Stomach (tissue), 9 donors: ENCODE results near the gene SNTG2. TPM values are rescaled to one million over a fixed set of nuclear protein-coding genes. Genes with fewer than 3 reads are reported as not detected.

Source experiments
- DNase-seq, 2 donors: peaks; one replicate each; pipeline versions ENCODE4 v3.0.0 to v3.0.0-alpha.2; 2013 to 2019
- H3K27ac ChIP-seq, 5 donors: fragments of 200-600 bp in 4 of 5; sonication (generic) in 4 of 5; one replicate each; pipeline ENCODE4 v1.5.1; 2013 to 2019; ENCODE audit warnings: mild to moderate bottlenecking in 1 of 5, moderate library complexity in 1 of 5
- H3K27me3 ChIP-seq, 3 donors: fragments of 200-600 bp; sonication (generic); one replicate each; pipeline ENCODE4 v1.5.1; 2017 to 2019; ENCODE audit warnings: mixed run types in 1 of 3
- H3K36me3 ChIP-seq, 4 donors: fragments of 200-600 bp; sonication (generic); 1 replicate in 3 of 4; 2 replicates in 1 of 4; pipeline ENCODE4 v1.5.1; 2016 to 2019
- H3K4me1 ChIP-seq, 4 donors: fragments of 200-600 bp; sonication (generic); one replicate each; pipeline ENCODE4 v1.5.1; 2016 to 2019
- H3K4me3 ChIP-seq, 4 donors: fragments of 200-600 bp; sonication (generic) in 3 of 4; one replicate each; pipeline ENCODE4 v1.5.1; 2016 to 2019; ENCODE audit warnings: mild to moderate bottlenecking in 1 of 4
- H3K9me3 ChIP-seq, 4 donors: fragments of 200-600 bp; sonication (generic); one replicate each; pipeline ENCODE4 v1.5.1; 2016 to 2019
- EP300 ChIP-seq: sonication (generic); formaldehyde crosslinking; IDR thresholded peaks from one replicate; pipeline ENCODE4 v1.6.1; 2017; ENCODE audit warnings: antibody characterized with exemption
- POLR2A ChIP-seq, 4 donors: fragments of 450-650 bp; IDR thresholded peaks; one replicate each; pipeline ENCODE4 v1.6.1; 2016; ENCODE audit warnings: antibody characterized with exemption in 4 of 4, control low read depth in 2 of 4, mild to moderate bottlenecking in 1 of 4, moderate library complexity in 1 of 4
- POLR2AphosphoS5 ChIP-seq, 3 donors: sonication (generic); formaldehyde crosslinking; IDR thresholded peaks; one replicate each; pipeline ENCODE4 v1.6.1; 2016; ENCODE audit warnings: antibody characterized with exemption in 3 of 3
- WGBS, 5 donors: extraction: QIAGEN DNeasy Blood & Tissue Kit in 3 of 5; methylation state at CpG; one replicate each; pipeline versions ENCODE4 v1.1.5 to v1.1.7; 2013 to 2018; 5-methylcytosine and 5-hydroxymethylcytosine counted together
- intact Hi-C: fragments of 100-400 bp; cut with DNase I; formaldehyde crosslinking; loops from one replicate; pipeline ENCODE4 v1.15.1; 2023; ENCODE audit warnings: low total_unique reads
- polyA plus RNA-seq, 3 donors: library from polyadenylated mRNA; stranded (reverse); fragments of 200-250 nt; gene quantifications; one replicate each; pipeline ENCODE4 v1.2.3, GENCODE V29; 2013
- total RNA-seq, 5 donors: library from RNA; depleted of rRNA; stranded (reverse); fragments of >200 nt; gene quantifications; one replicate each; pipeline versions ENCODE4 v1.1.0 to v1.2.3, GENCODE V29; 2014 to 2016
- TF ChIP-seq, protein P1 (sequence below), 7 experiments: fragments of 450-650 bp in 4 of 7; fragments of 200-600 bp in 3 of 7; sonication (generic) in 3 of 7; IDR thresholded peaks; one replicate each; pipeline ENCODE4 v1.5.1; 2016 to 2019; ENCODE audit warnings: antibody characterized with exemption in 7 of 7, control low read depth in 2 of 7, mild to moderate bottlenecking in 1 of 7
- donor health status: healthy with polysubstance abuse.
- donor health status: Bipolar disorder and iron deficiency.
- donor health status: healthy.

Gene SNTG2
- total and polyA plus RNA-seq, 8 donors: 0.68 to 19.6 (median 5.3) TPM; not detected in 1

DNA sequence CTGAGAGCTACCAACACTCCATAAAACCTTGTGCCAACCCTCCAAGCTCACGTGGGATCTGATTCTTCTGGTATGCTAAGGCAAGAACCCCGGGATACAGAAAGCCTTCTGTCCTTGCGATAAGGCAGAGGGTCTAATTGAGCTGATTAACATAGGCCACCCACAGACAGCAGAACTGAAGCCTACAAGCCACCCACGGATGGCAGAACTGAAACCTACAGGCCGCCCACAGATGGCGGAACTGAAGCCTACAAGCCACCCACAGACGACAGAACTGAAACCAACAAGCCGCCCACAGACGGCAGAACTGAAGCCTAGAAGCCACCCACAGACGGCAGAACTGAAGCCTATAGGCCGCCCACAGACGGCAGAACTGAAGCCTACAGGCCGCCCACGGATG is 216.3 kb downstream of the SNTG2 start:
- no peaks in the 10 kb centered on the region for H3K4me1 ChIP-seq
- WGBS, 5 donors: 86 to 97% (median 88%) methylated on average over 13 to 14 of the region's 14 CpGs
- DNase-seq: no peak
- H3K27ac ChIP-seq: no peak overlapping the region
- no peaks in the 10 kb centered on the region for H3K36me3 ChIP-seq
- no peak for TF ChIP-seq POLR2A (IDR thresholded peaks at IDR 0.05)
- no peak overlapping the region for H3K4me3 ChIP-seq
- intact Hi-C loops: no loop called here
- H3K9me3 ChIP-seq: peaks cover 0 to 14% (median 4%) of the 10 kb centered on the region in 4 donors
- H3K27me3 ChIP-seq: no peaks in the 10 kb centered on the region

DNA sequence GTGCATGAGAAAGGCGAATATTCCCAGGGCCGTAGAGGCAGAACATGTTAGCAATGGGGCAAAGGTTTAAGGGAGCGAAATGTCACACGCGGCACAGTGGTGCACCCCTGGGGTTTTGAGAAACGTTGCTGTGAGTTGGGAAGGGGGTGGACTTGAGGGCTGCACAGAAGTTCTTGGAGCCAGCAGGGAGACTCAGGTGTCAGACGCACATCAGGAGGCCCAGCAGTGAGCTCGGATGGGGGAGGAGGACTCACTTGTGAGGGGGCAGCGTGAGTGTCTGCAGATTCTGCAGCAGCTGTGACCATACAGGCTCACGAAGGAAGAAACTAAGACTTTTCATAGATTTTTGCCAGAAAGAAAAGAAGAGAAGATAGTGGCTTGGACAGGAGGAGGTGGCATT is 218.2 kb downstream of the SNTG2 start:
- WGBS, 5 donors: 73 to 78% (median 74%) methylated on average over 10 of the region's 10 CpGs

DNA sequence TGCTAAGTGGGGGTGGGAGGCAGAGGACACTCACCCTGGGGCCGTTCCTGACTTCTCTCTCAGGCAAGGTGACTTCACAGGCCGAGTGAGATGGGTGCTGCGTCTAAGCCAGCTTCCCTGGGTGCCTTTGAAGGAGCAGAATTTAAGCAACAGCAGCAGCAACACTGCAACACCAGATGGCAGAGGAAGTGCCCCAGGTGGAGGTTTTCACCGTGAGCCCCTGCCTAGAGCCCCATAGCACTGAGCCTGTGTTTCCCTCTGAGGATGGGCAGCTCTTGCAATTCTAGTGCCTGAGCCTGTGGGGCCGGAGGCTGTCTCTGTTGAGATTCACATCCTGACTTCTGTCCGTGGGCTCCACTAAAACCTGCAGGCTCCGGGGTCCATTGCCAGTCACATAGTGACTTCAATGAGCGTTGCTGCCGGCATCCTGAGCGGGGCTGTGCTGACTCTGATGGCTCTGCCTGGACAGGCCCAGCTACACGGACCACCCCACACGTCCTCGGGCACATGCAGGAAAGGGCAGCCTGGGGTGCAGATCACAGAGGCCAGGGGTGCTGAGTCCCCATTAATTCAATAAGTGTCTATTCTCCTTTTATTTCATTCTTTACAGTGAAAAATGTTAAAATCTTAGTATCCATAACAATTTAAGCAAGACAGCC is 218.8 kb downstream of the SNTG2 start:
- TF ChIP-seq POLR2AphosphoS5 (IDR thresholded peaks at IDR 0.05): no peak
- no peak for TF ChIP-seq EP300
- TF ChIP-seq, protein P1, sequence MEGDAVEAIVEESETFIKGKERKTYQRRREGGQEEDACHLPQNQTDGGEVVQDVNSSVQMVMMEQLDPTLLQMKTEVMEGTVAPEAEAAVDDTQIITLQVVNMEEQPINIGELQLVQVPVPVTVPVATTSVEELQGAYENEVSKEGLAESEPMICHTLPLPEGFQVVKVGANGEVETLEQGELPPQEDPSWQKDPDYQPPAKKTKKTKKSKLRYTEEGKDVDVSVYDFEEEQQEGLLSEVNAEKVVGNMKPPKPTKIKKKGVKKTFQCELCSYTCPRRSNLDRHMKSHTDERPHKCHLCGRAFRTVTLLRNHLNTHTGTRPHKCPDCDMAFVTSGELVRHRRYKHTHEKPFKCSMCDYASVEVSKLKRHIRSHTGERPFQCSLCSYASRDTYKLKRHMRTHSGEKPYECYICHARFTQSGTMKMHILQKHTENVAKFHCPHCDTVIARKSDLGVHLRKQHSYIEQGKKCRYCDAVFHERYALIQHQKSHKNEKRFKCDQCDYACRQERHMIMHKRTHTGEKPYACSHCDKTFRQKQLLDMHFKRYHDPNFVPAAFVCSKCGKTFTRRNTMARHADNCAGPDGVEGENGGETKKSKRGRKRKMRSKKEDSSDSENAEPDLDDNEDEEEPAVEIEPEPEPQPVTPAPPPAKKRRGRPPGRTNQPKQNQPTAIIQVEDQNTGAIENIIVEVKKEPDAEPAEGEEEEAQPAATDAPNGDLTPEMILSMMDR (IDR thresholded peaks at IDR 0.05): no peak
- no peak for TF ChIP-seq POLR2A (IDR thresholded peaks at IDR 0.05)
- intact Hi-C loops: no loop called here

More for the DNA sequence above, 218.2 kb downstream of the SNTG2 start:
- Histone ChIP-seq H3K4me3 (no peak overlapping the region), H3K27ac (no peak overlapping the region), H3K9me3 (peaks cover 0 to 8% (median 3%) of the 10 kb centered on the region in 4 donors), H3K4me1 (no peaks in the 10 kb centered on the region), H3K36me3 (no peaks in the 10 kb centered on the region), H3K27me3 (no peaks in the 10 kb centered on the region)
- TF ChIP-seq POLR2A (IDR thresholded peaks at IDR 0.05) (no peak), EP300 (no peak), POLR2AphosphoS5 (IDR thresholded peaks at IDR 0.05) (no peak)
- TF ChIP-seq, protein P1 (IDR thresholded peaks at IDR 0.05): no peak
- no peak for DNase-seq
- intact Hi-C loops: no loop called here

DNA sequence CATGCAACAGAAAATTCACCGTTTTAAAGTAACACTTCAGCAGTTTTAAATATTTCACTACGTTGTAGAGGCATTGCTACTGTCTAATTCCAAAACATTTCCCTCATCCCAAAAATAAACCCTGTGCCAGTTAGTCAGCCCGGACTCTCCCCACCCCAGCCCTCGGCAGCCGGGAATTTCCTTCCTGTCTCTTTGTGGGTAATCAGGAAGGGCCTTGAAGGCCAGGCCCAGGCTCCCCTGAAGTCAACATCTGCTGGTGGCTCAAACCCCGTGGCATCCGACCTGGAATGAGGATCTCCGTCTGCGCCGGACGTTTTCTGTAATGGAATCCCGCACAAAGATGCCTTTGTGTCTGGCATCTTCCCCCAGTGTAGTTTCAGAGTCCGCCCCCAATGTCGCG is 219.6 kb downstream of the SNTG2 start:
- Histone ChIP-seq H3K27me3 (no peaks in the 10 kb centered on the region), H3K36me3 (no peaks in the 10 kb centered on the region), H3K4me3 (no peak overlapping the region), H3K27ac (peak overlapping the region in 3 of 5 donors; percentile 2 to 38 (median 13)), H3K9me3 (peaks cover 0 to 8% (median 3%) of the 10 kb centered on the region in 4 donors), H3K4me1 (no peaks in the 10 kb centered on the region)
- TF ChIP-seq POLR2A (IDR thresholded peaks at IDR 0.05) (no peak), POLR2AphosphoS5 (IDR thresholded peaks at IDR 0.05) (no peak)
- 70 to 86% (median 77%) methylated on average over 15 of the region's 15 CpGs for WGBS, 5 donors
- intact Hi-C loops: no loop called here
- no peak for DNase-seq

More for the DNA sequence above, 218.8 kb downstream of the SNTG2 start:
- H3K4me1 ChIP-seq: no peaks in the 10 kb centered on the region
- peak overlapping the region in 3 of 5 donors; percentile 2 to 38 (median 13) for H3K27ac ChIP-seq
- WGBS, 5 donors: 69 to 88% (median 81%) methylated on average over 8 to 13 of the region's 13 CpGs
- peaks cover 0 to 8% (median 3%) of the 10 kb centered on the region in 4 donors for H3K9me3 ChIP-seq
- no peaks in the 10 kb centered on the region for H3K27me3 ChIP-seq
- no peak for DNase-seq
- no peak overlapping the region for H3K4me3 ChIP-seq
- H3K36me3 ChIP-seq: no peaks in the 10 kb centered on the region

DNA sequence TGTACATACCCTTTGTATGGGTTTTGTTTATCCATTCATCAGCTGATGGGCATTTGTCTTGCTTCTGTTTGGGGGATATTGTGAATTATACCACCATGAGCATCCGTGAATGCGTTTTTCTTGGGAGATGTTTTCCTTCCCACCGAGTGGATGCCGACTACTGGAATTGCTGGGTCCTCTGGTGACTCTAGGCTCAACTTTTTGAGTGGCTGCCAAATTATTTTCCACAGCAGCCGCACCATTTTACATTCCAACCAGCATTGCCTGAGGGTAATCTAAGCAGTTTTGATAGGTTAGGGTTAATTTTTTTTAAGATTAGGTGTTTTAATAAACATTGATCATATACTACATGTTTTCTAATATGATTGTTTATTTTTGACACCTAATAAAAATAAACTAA is 220.1 kb downstream of the SNTG2 start:
- no peak for TF ChIP-seq EP300
- TF ChIP-seq POLR2AphosphoS5 (IDR thresholded peaks at IDR 0.05): no peak
- no peak for TF ChIP-seq POLR2A (IDR thresholded peaks at IDR 0.05)
- TF ChIP-seq, protein P1 (IDR thresholded peaks at IDR 0.05): no peak
- Histone ChIP-seq H3K27ac (no peak overlapping the region), H3K36me3 (no peaks in the 10 kb centered on the region), H3K4me1 (no peaks in the 10 kb centered on the region), H3K4me3 (no peak overlapping the region), H3K9me3 (peaks cover 0 to 8% (median 3%) of the 10 kb centered on the region in 4 donors), H3K27me3 (no peaks in the 10 kb centered on the region)
- 71 to 91% (median 81%) methylated on average over 5 of the region's 5 CpGs for WGBS, 5 donors
- intact Hi-C loops: no loop called here
- DNase-seq: no peak
